LHCN-M2 (cell line): ENCODE measurements around the gene RNU6-9. TPM values are rescaled to one million over a fixed set of nuclear protein-coding genes. Genes with fewer than 3 reads are reported as not detected.
"Not testable (repeated sequence)": the region's sequence is repeated elsewhere in the genome, so short reads cannot be mapped to it uniquely, and the experiment has no call there.

Experiments used
- DNase-seq: peaks from one replicate; pipeline ENCODE4 v3.0.0-alpha.2; 2012; ENCODE audit warnings: low read depth
- polyA plus RNA-seq: library from polyadenylated mRNA; unstranded; fragments of >200 nt; gene quantifications from one replicate; pipeline ENCODE4 v1.2.1, GENCODE V29; 2012; ENCODE audit warnings: missing spikeins
- total RNA-seq: library from RNA; depleted of rRNA; stranded (reverse); fragments of >200 nt; gene quantifications from 2 replicates; pipeline ENCODE4 v1.2.3, GENCODE V29; 2014; rRNA removed

Gene RNU6-9
- total RNA-seq, result not detected in 2 replicates
- polyA plus RNA-seq, result not detected

DNA sequence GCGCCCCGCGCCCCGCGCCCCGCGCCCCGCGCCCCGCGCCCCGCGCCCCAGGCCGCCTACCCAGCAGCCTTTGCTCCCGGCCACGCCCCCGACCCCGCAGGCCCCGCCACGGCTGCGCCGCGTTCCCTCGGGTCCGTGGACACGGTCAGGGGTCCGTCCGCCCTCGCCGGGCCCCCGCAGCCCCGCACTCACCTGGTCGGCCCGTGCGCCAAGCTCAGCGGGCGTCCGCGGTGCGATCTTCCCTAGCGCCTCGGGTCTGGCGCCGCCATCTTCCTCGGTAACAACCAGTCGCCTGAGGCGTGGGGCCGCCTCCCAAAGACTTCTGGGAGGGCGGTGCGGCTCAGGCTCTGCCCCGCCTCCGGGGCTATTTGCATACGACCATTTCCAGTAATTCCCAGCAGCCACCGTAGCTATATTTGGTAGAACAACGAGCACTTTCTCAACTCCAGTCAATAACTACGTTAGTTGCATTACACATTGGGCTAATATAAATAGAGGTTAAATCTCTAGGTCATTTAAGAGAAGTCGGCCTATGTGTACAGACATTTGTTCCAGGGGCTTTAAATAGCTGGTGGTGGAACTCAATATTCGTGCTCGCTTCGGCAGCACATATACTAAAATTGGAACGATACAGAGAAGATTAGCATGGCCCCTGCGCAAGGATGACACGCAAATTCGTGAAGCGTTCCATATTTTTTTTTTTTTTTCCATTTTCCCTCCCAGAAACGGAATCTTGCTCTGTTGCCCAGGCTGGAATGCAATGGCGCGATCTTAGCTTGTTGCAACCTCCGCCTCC, at the start of gene RNU6-9, which contains the start of gene MED16:
Gene RNU6-9, plus strand, starts transcription at position 591 of the 796 bp plus-strand sequence.
Gene MED16, minus strand, starts transcription at position 294 of the 796 bp plus-strand sequence. CDS start 2,056 bp downstream, outside the sequence.
- peak; percentile 85 for DNase-seq

- no peak for DNase-seq
Measured at GRCh38 chr19:843836-844545, 49.3 kb upstream of the RNU6-9 start.

- DNase-seq, result no peak
Measured at GRCh38 chr19:844546-844971, 48.7 kb upstream of the RNU6-9 start.

DNA sequence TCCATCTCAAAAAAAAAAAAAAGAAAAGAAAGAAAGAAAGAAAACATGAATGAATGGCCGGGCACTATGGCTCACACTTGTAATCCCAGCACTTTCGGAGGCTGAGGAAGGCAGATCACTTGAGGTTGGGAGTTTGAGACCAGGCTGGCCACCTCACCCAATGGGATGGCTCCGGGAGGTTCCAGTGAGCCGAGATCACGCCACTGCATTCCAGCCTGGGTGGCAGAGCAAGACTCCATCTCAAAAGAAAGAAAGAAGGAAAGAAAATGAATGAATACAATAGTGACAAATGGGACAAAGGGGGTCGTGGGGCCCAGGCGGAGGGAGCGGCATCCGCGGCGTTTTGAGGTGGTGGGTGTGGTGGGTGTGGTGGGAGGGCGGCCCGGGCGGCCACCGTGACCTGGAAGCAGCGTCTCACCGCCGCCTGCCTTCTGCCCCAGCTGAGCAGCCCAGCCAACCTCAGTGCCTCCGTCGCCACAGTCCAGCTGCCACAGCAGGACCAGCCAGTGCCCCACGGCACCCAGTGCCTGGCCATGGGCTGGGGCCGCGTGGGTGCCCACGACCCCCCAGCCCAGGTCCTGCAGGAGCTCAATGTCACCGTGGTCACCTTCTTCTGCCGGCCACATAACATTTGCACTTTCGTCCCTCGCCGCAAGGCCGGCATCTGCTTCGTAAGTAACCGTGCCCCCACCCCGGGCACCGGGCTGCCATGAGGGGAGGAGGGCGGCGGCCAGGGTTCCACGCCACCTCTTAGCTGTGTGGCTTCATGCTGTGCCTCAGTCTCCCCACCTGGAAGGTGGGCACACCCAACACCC, 47.4 kb upstream of the RNU6-9 start:
- no peak for DNase-seq

DNA sequence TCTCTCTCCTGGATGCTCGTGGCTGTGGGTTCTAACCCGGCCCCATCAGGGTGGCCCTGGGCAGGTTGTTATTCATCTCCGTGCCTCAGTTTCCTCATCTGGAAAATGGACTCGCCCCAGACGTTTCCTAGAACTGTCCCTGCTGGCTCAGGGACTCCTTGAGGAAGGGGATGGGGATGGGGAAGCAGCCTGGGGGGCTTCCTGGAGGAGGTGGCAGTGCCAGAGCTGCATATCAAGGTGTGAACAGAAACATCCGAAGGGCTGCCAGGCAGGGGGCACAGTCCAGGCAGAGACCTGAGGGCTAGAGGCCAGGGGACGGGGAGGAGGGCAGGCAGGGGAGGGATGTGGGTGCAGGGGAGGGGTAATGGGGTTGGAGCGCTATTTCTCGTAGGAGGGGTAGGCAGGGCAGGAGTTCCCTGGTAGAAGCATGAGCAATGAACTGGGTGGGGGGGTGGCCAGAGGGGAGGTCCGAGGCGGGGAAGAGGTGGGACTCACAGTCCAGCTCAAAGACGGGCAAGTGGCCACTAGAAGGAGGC, 44.8 kb upstream of the RNU6-9 start:
- no peak for DNase-seq

DNA sequence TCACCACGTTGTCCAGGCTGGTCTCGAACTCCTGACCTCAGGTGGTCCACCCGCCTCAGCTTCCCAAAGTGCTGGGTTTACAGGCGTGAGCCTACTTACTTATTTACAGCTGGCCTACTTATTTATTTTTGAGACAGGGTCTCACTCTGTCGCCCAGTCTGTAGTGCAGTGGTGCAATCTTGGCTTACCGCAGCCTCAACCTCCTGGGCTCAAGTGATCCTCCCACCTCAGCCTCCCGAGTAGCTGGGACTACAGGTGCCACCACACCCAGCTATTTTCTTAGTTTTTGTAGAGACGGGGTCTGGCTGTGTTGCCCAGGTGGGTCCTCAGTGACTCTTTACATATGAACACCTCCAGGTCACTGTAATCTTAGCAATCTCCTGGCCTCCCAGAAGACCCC, 44.1 kb upstream of the RNU6-9 start:
- not testable (repeated sequence) for DNase-seq

DNA sequence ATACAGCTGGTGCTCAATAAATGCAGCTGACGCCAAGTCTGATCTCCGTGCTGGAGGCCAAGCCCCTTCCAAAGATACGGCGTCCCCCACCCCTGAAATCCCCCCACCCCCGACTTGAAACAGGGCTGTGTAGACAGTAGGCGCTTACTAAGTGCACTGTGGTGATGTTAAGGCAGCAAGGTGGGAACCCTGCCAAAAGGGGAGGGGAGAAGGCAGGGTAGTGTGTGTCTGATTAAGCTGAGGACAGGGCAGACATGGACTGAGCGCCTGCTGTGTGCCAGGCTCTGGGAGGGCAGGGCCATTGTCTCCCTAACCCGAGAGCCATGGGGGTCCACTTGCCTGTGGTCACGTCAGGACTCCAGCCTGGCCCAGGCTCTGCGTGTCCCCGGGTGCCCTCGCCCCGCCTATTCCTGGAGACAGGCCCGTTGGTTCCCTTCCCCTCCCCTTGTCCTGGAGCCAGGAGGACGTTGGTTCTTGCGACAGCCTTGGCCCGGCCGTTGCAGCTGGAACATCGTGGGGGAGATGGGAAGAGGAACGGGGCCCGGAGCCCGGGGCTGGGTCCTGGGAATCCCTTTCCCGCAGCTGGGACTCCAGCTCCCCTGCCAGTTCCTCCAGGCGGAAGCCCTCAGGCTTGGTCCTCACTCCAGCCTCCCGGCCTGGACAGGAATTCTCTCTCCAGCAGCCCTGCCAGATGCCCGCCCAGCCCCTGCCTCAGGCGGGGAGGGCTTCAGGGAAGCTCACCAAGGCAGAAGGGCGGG, 42.9 kb upstream of the RNU6-9 start:
- peak; percentile 73 for DNase-seq

GRCh38 chr19:850979-851335, 42.3 kb upstream of the RNU6-9 start:
- no peak for DNase-seq

DNA sequence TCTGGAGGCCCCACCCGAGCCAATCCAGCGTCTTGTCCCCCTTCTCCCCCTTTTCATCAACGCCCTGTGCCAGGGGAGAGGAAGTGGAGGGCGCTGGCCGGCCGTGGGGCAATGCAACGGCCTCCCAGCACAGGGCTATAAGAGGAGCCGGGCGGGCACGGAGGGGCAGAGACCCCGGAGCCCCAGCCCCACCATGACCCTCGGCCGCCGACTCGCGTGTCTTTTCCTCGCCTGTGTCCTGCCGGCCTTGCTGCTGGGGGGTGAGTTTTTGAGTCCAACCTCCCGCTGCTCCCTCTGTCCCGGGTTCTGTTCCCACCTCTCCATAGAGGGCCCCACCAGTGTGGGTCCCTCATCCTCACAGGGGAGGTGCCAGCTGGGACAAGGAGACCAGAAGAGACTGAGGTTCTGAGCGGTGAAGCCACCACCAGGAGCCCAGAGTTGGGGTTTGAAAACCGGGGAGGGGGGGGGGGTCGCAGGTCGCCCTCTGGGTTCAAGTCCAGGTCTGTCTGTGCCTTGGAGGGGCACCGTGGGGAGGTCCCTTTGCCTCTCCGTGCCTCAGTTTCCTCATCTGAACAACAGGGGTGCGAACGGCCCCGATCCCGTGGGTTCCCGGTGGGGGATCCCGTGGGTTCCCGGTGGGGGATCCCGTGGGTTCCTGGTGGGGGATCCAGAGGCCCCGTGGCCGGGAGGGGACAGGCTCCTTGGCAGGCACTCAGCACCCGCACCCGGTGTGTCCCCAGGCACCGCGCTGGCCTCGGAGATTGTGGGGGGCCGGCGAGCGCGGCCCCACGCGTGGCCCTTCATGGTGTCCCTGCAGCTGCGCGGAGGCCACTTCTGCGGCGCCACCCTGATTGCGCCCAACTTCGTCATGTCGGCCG, 40.9 kb upstream of the RNU6-9 start, which contains the start of gene ELANE:
Gene ELANE, plus strand, starts transcription at position 168 of the 878 bp plus-strand sequence. Its CDS starts 26 bp downstream, at position 194.
- no peak for DNase-seq

DNA sequence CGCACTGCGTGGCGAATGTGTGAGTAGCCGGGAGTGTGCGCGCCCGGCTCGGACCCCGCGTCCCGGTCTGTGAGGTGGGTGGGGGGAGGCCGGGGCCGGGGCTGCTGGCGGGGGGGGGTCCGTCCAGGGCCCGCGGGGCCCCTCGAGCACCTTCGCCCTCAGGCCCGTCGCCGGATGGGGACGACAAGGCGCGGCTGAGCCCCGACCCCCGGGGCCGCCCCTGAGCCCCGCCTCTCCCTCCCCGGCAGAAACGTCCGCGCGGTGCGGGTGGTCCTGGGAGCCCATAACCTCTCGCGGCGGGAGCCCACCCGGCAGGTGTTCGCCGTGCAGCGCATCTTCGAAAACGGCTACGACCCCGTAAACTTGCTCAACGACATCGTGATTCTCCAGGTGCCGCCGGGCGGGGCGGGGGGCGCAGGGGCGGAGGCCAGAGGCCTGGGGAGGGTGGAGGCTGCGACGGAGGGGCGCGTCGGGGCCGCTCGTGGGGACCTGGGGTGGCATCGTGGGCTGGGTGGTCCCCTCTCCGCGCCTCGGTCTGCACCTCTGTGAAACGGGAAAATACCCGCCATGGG, 40.2 kb upstream of the RNU6-9 start:
- no peak for DNase-seq

DNA sequence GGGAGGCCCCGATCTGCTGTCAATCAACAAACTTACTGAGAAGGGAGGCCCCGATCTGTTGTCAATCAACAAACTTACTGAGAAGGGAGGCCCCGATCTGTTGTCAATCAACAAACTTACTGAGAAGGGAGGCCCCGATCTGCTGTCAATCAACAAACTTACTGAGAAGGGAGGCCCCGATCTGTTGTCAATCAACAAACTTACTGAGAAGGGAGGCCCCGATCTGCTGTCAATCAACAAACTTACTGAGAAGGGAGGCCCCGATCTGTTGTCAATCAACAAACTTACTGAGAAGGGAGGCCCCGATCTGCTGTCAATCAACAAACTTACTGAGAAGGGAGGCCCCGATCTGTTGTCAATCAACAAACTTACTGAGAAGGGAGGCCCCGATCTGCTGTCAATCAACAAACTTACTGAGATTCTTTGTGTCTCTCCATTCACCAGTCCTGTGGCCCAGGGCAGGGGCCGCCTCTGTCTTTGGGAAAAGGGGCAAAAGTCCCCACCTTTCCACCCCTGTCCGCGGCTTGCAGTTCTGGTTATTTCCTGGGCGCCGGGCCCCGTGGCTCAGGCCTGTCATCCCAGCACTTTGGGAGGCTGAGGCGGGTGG, 39.6 kb upstream of the RNU6-9 start:
- not testable (repeated sequence) for DNase-seq

GRCh38 chr19:854549-854948, 38.7 kb upstream of the RNU6-9 start:
- DNase-seq, result no peak

DNA sequence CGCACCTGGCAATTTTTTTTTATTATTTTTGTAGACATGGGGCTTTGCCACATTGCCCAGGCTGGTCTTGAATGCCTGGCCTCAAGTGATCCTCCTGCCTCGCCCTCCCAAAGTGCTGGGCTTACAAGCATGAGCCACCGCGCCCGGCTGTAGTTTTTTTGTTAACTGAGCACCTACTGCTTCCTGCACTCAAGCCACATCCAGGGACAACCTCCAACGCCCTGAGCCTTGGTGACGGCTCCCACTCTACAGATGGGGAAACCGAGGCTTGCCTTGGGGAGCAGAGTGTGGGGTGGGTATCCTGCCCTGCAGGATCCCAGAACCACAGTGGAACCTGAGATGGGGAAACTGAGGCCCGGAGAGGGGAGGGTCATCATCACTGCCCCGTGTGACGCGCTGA, 38.1 kb upstream of the RNU6-9 start:
- DNase-seq, result no peak

DNA sequence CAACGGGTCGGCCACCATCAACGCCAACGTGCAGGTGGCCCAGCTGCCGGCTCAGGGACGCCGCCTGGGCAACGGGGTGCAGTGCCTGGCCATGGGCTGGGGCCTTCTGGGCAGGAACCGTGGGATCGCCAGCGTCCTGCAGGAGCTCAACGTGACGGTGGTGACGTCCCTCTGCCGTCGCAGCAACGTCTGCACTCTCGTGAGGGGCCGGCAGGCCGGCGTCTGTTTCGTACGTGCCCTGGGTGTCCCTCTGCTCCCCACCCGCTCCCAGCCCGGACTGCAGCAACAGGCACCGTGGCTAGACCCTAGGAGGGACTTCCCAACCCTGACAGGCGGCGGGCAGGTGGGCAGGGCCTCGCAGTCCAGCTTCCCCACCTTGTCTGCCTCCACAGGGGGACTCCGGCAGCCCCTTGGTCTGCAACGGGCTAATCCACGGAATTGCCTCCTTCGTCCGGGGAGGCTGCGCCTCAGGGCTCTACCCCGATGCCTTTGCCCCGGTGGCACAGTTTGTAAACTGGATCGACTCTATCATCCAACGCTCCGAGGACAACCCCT, 37.6 kb upstream of the RNU6-9 start:
- DNase-seq, result no peak

- no peak for DNase-seq
Measured at GRCh38 chr19:858284-858683, 35.0 kb upstream of the RNU6-9 start.

GRCh38 chr19:858868-859843, 34.1 kb upstream of the RNU6-9 start, which contains the start of gene CFD:
CFD (plus strand) TSS chr19:859664; CDS start chr19:859690, 26 bp downstream.
- no peak for DNase-seq

- no peak for DNase-seq
Measured at GRCh38 chr19:861141-861755, 32.0 kb upstream of the RNU6-9 start.
